GM10266 (cell line): ENCODE measurements around the gene RARA.

Experiments
- DNase-seq: peaks from one replicate; pipeline ENCODE4 v3.0.0; 2012; ENCODE audit errors: extremely low spot score
- TF ChIP-seq, protein P1 (sequence below): IDR thresholded peaks from 2 replicates; pipeline ENCODE4 v1.5.1; 2012; ENCODE audit warnings: mild to moderate bottlenecking, low read depth; ENCODE audit not compliant: control insufficient read depth, insufficient read depth; ENCODE audit errors: missing control alignments

The RARA gene

DNA sequence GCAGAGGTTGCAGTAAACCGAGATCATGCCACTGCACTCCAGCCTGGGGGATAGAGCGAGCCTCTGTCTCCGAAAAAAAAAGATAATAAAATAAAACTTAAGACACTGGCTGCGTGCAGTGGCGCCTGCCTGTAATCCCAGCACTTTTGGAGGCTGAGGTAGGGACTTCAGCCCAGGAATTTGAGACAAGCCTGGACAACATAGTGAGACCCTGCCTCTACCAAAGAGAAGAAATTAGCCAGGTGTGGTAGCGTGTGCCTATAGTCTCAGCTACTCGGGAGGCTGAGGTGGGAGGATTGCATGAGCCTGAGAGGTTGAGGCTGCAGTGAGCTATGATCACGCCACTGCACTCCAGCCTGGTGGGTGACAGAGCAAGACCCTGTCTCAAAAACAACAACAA, 26.6 kb downstream of the RARA start:
- no peak for DNase-seq
- TF ChIP-seq, protein P1, sequence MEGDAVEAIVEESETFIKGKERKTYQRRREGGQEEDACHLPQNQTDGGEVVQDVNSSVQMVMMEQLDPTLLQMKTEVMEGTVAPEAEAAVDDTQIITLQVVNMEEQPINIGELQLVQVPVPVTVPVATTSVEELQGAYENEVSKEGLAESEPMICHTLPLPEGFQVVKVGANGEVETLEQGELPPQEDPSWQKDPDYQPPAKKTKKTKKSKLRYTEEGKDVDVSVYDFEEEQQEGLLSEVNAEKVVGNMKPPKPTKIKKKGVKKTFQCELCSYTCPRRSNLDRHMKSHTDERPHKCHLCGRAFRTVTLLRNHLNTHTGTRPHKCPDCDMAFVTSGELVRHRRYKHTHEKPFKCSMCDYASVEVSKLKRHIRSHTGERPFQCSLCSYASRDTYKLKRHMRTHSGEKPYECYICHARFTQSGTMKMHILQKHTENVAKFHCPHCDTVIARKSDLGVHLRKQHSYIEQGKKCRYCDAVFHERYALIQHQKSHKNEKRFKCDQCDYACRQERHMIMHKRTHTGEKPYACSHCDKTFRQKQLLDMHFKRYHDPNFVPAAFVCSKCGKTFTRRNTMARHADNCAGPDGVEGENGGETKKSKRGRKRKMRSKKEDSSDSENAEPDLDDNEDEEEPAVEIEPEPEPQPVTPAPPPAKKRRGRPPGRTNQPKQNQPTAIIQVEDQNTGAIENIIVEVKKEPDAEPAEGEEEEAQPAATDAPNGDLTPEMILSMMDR = no peak

DNA sequence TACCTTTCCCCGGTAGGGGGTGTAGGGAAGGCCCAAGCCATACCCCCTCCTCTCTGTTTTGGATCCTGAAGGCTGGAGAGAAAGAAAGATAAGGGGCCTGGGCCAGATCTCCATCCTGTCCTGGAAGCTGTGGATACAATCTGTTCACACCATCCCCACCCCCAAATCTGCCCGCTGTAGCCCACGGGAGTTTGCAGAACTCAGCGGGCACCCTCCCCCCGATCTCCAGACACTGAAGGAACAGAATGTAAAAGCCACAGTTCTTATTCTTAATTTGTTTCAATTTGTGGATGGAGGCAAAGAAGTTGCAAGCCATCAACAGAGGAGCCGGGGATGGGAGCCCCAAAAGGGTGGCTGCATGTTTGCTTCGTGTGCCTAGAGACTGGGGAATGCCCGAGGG, 28.4 kb downstream of the RARA start:
- TF ChIP-seq, protein P1 = no peak
- no peak for DNase-seq

DNA sequence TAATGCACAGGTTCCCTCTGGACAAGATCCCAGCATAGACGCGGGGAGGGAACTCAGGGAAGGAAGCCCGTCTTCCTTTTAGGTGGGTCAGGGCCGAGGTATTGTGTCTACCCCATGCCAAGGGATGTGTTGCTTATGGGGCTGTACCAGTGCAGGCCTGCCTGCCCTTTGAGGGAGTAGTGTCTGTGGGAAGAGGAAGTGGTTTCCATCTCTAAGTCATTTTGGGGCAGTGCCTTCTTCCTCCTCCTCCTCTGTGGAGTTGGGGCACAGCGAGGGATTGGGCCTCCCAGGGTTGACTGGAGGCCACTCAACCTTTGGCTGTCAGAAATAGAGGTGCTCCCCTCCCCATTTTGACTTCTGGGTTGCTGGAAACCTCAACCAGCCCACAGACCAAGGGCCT, 29.1 kb downstream of the RARA start:
- TF ChIP-seq, protein P1 = no peak
- no peak for DNase-seq

DNA sequence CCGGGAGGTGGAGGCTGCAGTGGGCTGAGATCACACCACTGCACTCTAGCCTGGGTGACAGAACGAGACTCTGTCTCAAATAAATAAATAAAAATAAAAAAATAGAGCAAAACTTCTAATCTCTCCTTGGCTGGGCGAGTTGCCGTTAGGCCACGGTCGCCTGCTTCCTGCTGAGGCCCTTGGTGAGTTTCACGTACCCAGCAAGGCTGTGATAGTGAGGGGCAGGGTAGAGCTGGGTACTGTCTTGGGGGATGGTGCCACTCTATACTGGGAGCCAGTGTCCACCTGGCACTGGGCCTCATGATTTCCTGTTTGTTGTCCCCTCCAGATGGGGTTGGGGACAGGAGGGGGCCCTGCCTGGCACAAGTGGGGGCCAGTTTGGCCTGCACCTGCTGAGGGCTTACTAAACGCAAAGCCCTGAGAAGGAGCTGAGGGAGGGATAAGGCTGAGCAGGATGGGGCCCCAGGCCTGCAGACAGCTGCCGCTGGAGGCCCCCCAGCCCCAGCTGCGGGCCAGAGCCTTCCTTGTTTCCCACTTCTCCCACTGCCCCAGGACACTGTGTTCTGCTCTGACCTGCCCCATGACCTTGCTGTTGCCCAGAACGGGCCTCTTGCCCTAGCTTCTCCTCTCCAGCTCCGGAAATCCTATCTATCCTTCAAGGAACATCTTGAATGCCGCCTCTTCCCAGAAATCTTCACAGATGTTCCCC, 30.1 kb downstream of the RARA start:
- TF ChIP-seq, protein P1 = no peak
- no peak for DNase-seq

DNA sequence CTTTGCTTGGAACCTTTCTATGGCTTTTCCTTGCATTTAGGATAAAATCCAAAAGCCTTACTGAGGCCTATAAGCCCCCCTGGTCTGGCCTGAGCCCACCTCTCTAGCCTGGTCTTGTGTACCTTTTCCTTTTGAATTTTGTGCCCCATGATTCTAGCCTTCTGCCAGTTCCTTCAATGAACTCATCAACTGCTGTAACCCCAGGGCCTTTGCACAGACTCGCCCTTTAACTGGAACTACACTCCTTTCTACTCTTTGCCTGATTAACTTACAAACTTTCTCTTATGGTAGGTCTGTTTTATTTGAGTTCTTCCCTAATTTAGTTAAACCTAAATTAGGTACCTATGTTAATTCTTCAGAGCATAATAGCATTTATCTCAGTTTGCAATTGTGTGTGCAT, 31.3 kb downstream of the RARA start:
- TF ChIP-seq, protein P1 = no peak
- DNase-seq = no peak

DNA sequence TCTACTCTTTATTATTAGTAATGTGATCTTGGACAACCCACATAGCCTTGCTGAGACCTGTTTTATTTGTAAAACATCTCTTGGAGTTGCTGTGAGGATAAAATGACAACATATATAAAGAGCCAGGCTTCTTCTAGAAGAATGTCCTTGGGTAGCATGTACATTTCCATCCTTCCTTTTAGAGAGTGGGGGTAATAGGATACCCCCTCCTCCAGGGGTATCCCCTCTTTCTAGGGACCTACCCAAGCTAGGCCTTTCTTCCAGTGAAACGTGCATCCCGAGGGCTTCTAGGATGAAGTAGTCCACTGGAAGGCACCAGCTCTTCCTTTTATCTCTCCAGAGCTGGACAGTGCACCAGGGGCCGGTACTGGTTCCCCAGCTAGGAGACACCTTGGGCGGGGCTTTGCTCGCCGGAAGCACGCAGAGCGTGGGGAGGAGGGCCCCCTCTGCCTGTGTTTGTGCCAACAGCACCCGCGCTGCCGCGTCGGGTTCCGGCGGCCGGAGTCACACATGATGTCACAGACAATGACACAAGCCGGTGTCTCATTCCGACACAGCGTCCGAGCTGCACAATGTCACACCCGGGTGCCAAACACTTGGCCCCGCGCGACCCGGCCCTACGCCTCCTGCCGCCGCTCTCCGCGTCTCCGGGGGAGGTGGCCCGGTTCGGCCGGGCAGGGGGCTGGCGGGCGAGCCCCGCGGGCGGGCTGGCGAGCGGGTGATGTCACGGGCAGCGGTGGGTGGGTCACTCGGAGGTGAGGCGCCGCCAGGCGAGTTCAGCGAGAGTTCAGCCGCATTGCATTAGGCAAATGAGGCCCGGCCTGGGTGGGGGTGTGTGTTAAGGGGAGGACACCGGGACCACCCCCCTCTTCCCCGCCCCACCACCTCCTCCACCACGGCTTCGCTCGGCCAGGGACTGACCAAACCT, 32.2 kb downstream of the RARA start:
- DNase-seq = peak; percentile 89
- TF ChIP-seq, protein P1 = peak; percentile 27
